Psoas muscle (tissue), 8 donors: ENCODE results near the gene MARCHF2. TPM values are rescaled to one million over a fixed set of nuclear protein-coding genes. Genes with fewer than 3 reads are reported as not detected.

Experiments used
- ATAC-seq, 4 donors: fragments of 200-7000 bp; cut with Tn5 transposase; one replicate each; pipeline ENCODE4 v1.9.1; 2020; ENCODE audit warnings: moderate library complexity in 3 of 4, mild to moderate bottlenecking in 2 of 4
- DNase-seq, 2 donors: peaks; one replicate each; pipeline ENCODE4 v3.0.0-alpha.2; 2020
- H3K27ac ChIP-seq: fragments of 200-600 bp; one replicate; pipeline ENCODE4 v1.8.0; 2022
- H3K27me3 ChIP-seq, 3 donors: fragments of 200-600 bp in 1 of 3; one replicate each; pipeline versions ENCODE4 v1.6.1 to v1.8.0; 2013 to 2022; ENCODE audit warnings: low read length in 2 of 3, mild to moderate bottlenecking in 2 of 3, moderate library complexity in 1 of 3; ENCODE audit not compliant: insufficient read depth in 3 of 3
- H3K36me3 ChIP-seq, 2 donors: fragments of 200-600 bp in 1 of 2; one replicate each; pipeline versions ENCODE4 v1.6.1 to v1.8.0; 2013 to 2022; ENCODE audit warnings: low read depth in 1 of 2, mild to moderate bottlenecking in 1 of 2, moderate library complexity in 1 of 2; ENCODE audit not compliant: insufficient read depth in 1 of 2
- H3K4me1 ChIP-seq: fragments of 200-600 bp; one replicate; pipeline ENCODE4 v1.8.0; 2022
- H3K4me3 ChIP-seq: fragments of 200-600 bp; one replicate; pipeline ENCODE4 v1.8.0; 2022; ENCODE audit warnings: mild to moderate bottlenecking
- H3K9me3 ChIP-seq: fragments of 200-600 bp; one replicate; pipeline ENCODE4 v1.8.0; 2022
- CTCF ChIP-seq: fragments of 200-600 bp; IDR thresholded peaks from one replicate; pipeline ENCODE4 v1.8.0; 2022; ENCODE audit warnings: antibody characterized with exemption
- WGBS, 3 donors: extraction: QIAGEN DNeasy Blood & Tissue Kit; methylation state at CpG; one replicate each; pipeline versions ENCODE4 v1.1.6 to v1.1.7; 2013; 5-methylcytosine and 5-hydroxymethylcytosine counted together
- intact Hi-C, 2 donors: fragments of 100-400 bp; cut with DNase I; formaldehyde crosslinking; loops; one replicate each; pipeline versions ENCODE4 v1.11.0 to v1.14.2; 2022
- polyA plus RNA-seq, 3 donors: library from polyadenylated mRNA; stranded (reverse); fragments of 200-250 nt; gene quantifications; one replicate each; pipeline ENCODE4 v1.2.3, GENCODE V29; 2013
- total RNA-seq, 4 donors: library from RNA; stranded (reverse); fragmentation: NEBNext Ultra II Directional in 2 of 4; extraction: Animal tissue kit (Norgen Biotek cat#: 25700) in 2 of 4; gene quantifications; one replicate each; pipeline versions ENCODE4 v1.2.1 to v1.2.4, GENCODE V29; 2021 to 2023
- donor health status: healthy with polysubstance abuse.
- donor health status: DM: no; HTN: no; CAD: no; lungs with moderate emphysema.
- donor health status: Bipolar disorder and iron deficiency.
- donor health status: healthy.
- donor health status: DM: yes; HTN: yes; CAD: no.
- donor health status: DM: no; HTN: no; CAD: no.
- donor health status: DM: no; HTN: no; CAD: no.
- donor health status: DM: yes; HTN: yes; CAD: no.

Gene MARCHF2
- total and polyA plus RNA-seq, 7 donors, result 32.8 to 56.0 (median 49.2) TPM

- no peak for ATAC-seq
- no peak overlapping the region for H3K4me3 ChIP-seq
- peak in 1 of 2 donors; percentile 15 for DNase-seq
- intact Hi-C loops, result loop anchor here in 1 of 2 donors (2.0 kb wide), 1 partner anchor 19 kb away; no protein-coding TSS in a partner anchor
- peak overlapping the region; percentile 15 for H3K27ac ChIP-seq
- H3K36me3 ChIP-seq, result no peaks in the 10 kb centered on the region
- no peaks in the 10 kb centered on the region for H3K27me3 ChIP-seq
- peaks cover 28% of the 10 kb centered on the region for H3K4me1 ChIP-seq
- 81 to 85% (median 84%) methylated on average over 16 of the region's 16 CpGs for WGBS, 3 donors
- no peak for TF ChIP-seq CTCF
- H3K9me3 ChIP-seq, result no peaks in the 10 kb centered on the region
Observed at GRCh38 chr19:8387688-8388611, 25.2 kb upstream of the MARCHF2 start.

GRCh38 chr19:8388612-8388958 is 24.5 kb upstream of the MARCHF2 start:
- intact Hi-C loops, result loop anchor here in 1 of 2 donors (2.0 kb wide), 1 partner anchor 20 kb away; no protein-coding TSS in a partner anchor
- ATAC-seq (no peak), DNase-seq (peak in 1 of 2 donors; percentile 5)
- Histone ChIP-seq H3K36me3 (no peaks in the 10 kb centered on the region), H3K4me1 (peaks cover 33% of the 10 kb centered on the region), H3K27ac (peak overlapping the region; percentile 100), H3K27me3 (no peaks in the 10 kb centered on the region), H3K4me3 (no peak overlapping the region), H3K9me3 (no peaks in the 10 kb centered on the region)
- 59 to 69% (median 63%) methylated on average over 2 of the region's 2 CpGs for WGBS, 3 donors
- TF ChIP-seq CTCF, result no peak

GRCh38 chr19:8389891-8390616 is 23.1 kb upstream of the MARCHF2 start, which contains the start of gene RAB11B:
TSS of gene RAB11B (plus strand) at chr19:8390360. CDS start at chr19:8390417, 57 bp downstream.
- H3K4me3 ChIP-seq, result peak within 1 kb of the TSS; percentile 91
- peak; percentile 99 to 100 for DNase-seq
- H3K4me1 ChIP-seq, result peaks cover 45% of the 10 kb centered on the region
- no peak for TF ChIP-seq CTCF
- ATAC-seq, result peak; percentile 80 to 86 (median 86)
- H3K27me3 ChIP-seq, result no peaks in the 10 kb centered on the region
- no peaks in the 10 kb centered on the region for H3K9me3 ChIP-seq
- intact Hi-C loops, result loop anchor here (2.0 kb wide), 2 partner anchors 21 to 27 kb away; no protein-coding TSS in a partner anchor
- peak within 1 kb of the TSS; percentile 100 for H3K27ac ChIP-seq
- 0 to 1% (median 0%) methylated on average over 65 to 70 of the region's 70 CpGs for WGBS, 3 donors
- no peaks in the 10 kb centered on the region for H3K36me3 ChIP-seq

GRCh38 chr19:8390617-8390981 is 22.5 kb upstream of the MARCHF2 start:
- Histone ChIP-seq H3K36me3 (no peaks in the 10 kb centered on the region), H3K9me3 (no peaks in the 10 kb centered on the region), H3K27ac (peak overlapping the region; percentile 100), H3K27me3 (no peaks in the 10 kb centered on the region), H3K4me1 (peaks cover 46% of the 10 kb centered on the region), H3K4me3 (peak overlapping the region; percentile 91)
- no peak for TF ChIP-seq CTCF
- 1% methylated on average over 21 to 28 of the region's 28 CpGs for WGBS, 3 donors
- intact Hi-C loops, result loop anchor here (2.0 kb wide), 1 partner anchor 28 kb away; no protein-coding TSS in a partner anchor
- DNase-seq (peak; percentile 96 to 99), ATAC-seq (peak; percentile 76 to 84 (median 82))
